Lower leg skin (tissue), 4 donors: ENCODE data around the gene PHF21A. TPM values are rescaled to one million over a fixed set of nuclear protein-coding genes. Genes with fewer than 3 reads are reported as not detected.
"Not testable (repeated sequence)": the region's sequence is repeated elsewhere in the genome, so short reads cannot be mapped to it uniquely, and the experiment has no call there.

Experiments used
- DNase-seq, 2 donors: peaks; one replicate each; pipeline ENCODE4 v3.0.0-alpha.2; 2019; ENCODE audit warnings: low spot score in 2 of 2
- H3K4me3 ChIP-seq: fragments of 200-600 bp; sonication (generic); 2 replicates; pipeline ENCODE4 v1.5.1; 2017; ENCODE audit warnings: mild to moderate bottlenecking, low read depth; ENCODE audit not compliant: poor library complexity, severe bottlenecking
- POLR2A ChIP-seq, 2 donors: fragments of 450-650 bp; IDR thresholded peaks; one replicate each; pipeline ENCODE4 v1.6.1; 2016 to 2017; ENCODE audit warnings: antibody characterized with exemption in 2 of 2, mild to moderate bottlenecking in 1 of 2, moderate library complexity in 1 of 2
- WGBS, 2 donors: methylation state at CpG; one replicate each; pipeline ENCODE4 v1.1.5; 2018; 5-methylcytosine and 5-hydroxymethylcytosine counted together
- intact Hi-C: fragments of 100-400 bp; cut with DNase I; formaldehyde crosslinking; loops from one replicate; pipeline ENCODE4 v1.15.0; 2023; ENCODE audit warnings: low total_unique reads
- total RNA-seq, 4 donors: library from RNA; depleted of rRNA; stranded (reverse); fragments of >200 nt; gene quantifications; one replicate each; pipeline ENCODE4 v1.1.0, GENCODE V29; 2016
- TF ChIP-seq, protein P1 (sequence below), 3 donors: fragments of 450-650 bp; IDR thresholded peaks; one replicate each; pipeline ENCODE4 v1.5.1; 2016; ENCODE audit warnings: antibody characterized with exemption in 3 of 3, mild to moderate bottlenecking in 3 of 3, moderate library complexity in 2 of 3

Gene PHF21A
- total RNA-seq, 4 donors from 2014 or later, result 16.4 to 52.4 (median 31.5) TPM

DNA sequence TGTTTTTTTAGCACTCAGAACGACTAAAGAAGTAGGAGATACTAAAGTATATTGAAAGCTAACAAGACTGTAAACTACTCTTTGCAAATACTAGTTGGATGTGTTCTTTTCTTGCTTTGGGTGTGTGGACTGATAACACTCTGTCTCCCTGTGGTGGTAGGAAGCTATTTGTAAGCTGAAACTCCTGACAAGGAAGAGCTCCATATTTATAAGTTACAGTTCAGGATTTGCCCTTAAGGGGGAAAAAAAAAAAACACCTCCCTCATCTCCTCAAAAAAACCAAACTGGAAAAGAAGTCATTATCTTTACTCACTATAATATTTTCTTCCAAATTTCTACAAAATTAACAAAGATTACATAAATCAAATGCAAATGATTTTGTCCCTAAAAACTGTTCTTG is 103.9 kb downstream of the PHF21A start:
- TF ChIP-seq POLR2A (IDR thresholded peaks at IDR 0.05), result no peak
- TF ChIP-seq, protein P1, sequence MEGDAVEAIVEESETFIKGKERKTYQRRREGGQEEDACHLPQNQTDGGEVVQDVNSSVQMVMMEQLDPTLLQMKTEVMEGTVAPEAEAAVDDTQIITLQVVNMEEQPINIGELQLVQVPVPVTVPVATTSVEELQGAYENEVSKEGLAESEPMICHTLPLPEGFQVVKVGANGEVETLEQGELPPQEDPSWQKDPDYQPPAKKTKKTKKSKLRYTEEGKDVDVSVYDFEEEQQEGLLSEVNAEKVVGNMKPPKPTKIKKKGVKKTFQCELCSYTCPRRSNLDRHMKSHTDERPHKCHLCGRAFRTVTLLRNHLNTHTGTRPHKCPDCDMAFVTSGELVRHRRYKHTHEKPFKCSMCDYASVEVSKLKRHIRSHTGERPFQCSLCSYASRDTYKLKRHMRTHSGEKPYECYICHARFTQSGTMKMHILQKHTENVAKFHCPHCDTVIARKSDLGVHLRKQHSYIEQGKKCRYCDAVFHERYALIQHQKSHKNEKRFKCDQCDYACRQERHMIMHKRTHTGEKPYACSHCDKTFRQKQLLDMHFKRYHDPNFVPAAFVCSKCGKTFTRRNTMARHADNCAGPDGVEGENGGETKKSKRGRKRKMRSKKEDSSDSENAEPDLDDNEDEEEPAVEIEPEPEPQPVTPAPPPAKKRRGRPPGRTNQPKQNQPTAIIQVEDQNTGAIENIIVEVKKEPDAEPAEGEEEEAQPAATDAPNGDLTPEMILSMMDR (IDR thresholded peaks at IDR 0.05), result no peak
- no peak for DNase-seq
- H3K4me3 ChIP-seq, result no peak overlapping the region
- WGBS, 2 donors, result 84 to 88% methylated on average over 1 of the region's 1 CpG
- intact Hi-C loops, result no loop called here

GRCh38 chr11:46015941-46016340 is 105.3 kb downstream of the PHF21A start:
- TF ChIP-seq, protein P1 (IDR thresholded peaks at IDR 0.05), result no peak
- TF ChIP-seq POLR2A (IDR thresholded peaks at IDR 0.05), result no peak
- WGBS, 2 donors, result 97 to 98% methylated on average over 1 of the region's 1 CpG
- intact Hi-C loops, result no loop called here
- no peak overlapping the region for H3K4me3 ChIP-seq
- DNase-seq, result no peak

DNA sequence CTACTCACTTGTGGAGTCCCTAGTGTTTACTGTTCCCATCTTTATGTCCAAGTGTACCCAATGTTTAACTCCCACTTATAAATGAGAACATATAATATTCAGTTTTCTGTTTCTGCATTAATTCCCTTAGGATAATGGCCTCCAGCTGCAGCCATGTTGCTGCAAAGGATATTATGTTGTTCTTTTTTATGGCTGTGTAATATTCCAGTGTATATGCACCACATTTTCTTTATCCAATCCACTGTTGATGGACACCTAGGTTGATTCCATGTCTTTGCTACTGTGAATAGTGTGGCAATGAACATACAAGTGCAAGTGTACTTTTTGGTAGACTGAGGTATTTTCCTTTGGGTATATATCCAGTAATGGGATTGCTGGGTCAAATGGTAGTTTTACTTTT is 107.1 kb downstream of the PHF21A start:
- DNase-seq, H3K4me3 ChIP-seq, intact Hi-C loops: not testable (repeated sequence)

GRCh38 chr11:46012185-46012584 is 109.1 kb downstream of the PHF21A start:
- no peak overlapping the region for H3K4me3 ChIP-seq
- intact Hi-C loops, result no loop called here
- WGBS, 2 donors, result 88 to 96% methylated on average over 2 of the region's 2 CpGs
- DNase-seq, result no peak
- no peak for TF ChIP-seq POLR2A (IDR thresholded peaks at IDR 0.05)
- TF ChIP-seq, protein P1 (IDR thresholded peaks at IDR 0.05), result no peak

- no peak for DNase-seq
- TF ChIP-seq POLR2A (IDR thresholded peaks at IDR 0.05), result no peak
- TF ChIP-seq, protein P1 (IDR thresholded peaks at IDR 0.05), result no peak
- no peak overlapping the region for H3K4me3 ChIP-seq
- intact Hi-C loops, result no loop called here
- 93 to 95% methylated on average over 1 of the region's 1 CpG for WGBS, 2 donors
Measured at GRCh38 chr11:46010100-46010499, 111.2 kb downstream of the PHF21A start.

GRCh38 chr11:46009647-46010046 is 111.6 kb downstream of the PHF21A start:
- intact Hi-C loops, result loop anchor here (10.0 kb wide), 1 partner anchor 135 kb away; no protein-coding TSS in a partner anchor
- H3K4me3 ChIP-seq, result no peak overlapping the region
- 50 to 59% methylated on average over 2 of the region's 2 CpGs for WGBS, 2 donors
- no peak for TF ChIP-seq POLR2A (IDR thresholded peaks at IDR 0.05)
- TF ChIP-seq, protein P1 (IDR thresholded peaks at IDR 0.05), result no peak
- DNase-seq, result no peak
